Liver (tissue), 9 donors: ENCODE results near the gene TMBIM1. TPM values are rescaled to one million over a fixed set of nuclear protein-coding genes. Genes with fewer than 3 reads are reported as not detected.

ENCODE experiments used
- DNase-seq: peaks from one replicate; pipeline ENCODE4 v3.0.0-alpha.2; 2017; ENCODE audit warnings: low spot score
- H3K27ac ChIP-seq, 2 donors: one replicate each; pipeline ENCODE4 v1.7.0; 2013; ENCODE audit warnings: inconsistent platforms in 2 of 2, low read length in 2 of 2, control low read depth in 1 of 2, low read depth in 1 of 2, mild to moderate bottlenecking in 1 of 2
- H3K27me3 ChIP-seq, 4 donors: one replicate each; pipeline versions ENCODE4 v1.6.1 to v1.7.0; 2013; ENCODE audit warnings: low read length in 3 of 4, inconsistent platforms in 1 of 4, mild to moderate bottlenecking in 1 of 4, moderate library complexity in 1 of 4; ENCODE audit not compliant: control insufficient read depth in 4 of 4, insufficient read depth in 4 of 4
- H3K36me3 ChIP-seq, 4 donors: one replicate each; pipeline versions ENCODE4 v1.6.1 to v1.7.0; 2013; ENCODE audit warnings: low read length in 3 of 4, mild to moderate bottlenecking in 3 of 4, low read depth in 1 of 4, moderate library complexity in 1 of 4; ENCODE audit not compliant: control insufficient read depth in 4 of 4, insufficient read depth in 3 of 4
- H3K4me1 ChIP-seq, 4 donors: one replicate each; pipeline versions ENCODE4 v1.6.1 to v1.7.0; 2013; ENCODE audit warnings: low read length in 3 of 4, mild to moderate bottlenecking in 3 of 4, moderate library complexity in 1 of 4; ENCODE audit not compliant: control insufficient read depth in 4 of 4, insufficient read depth in 4 of 4
- H3K4me3 ChIP-seq, 3 donors: one replicate each; pipeline versions ENCODE4 v1.6.1 to v1.7.0; 2013; ENCODE audit warnings: low read length in 3 of 3, control low read depth in 1 of 3, low read depth in 1 of 3, mild to moderate bottlenecking in 1 of 3
- H3K9ac ChIP-seq, 2 donors: one replicate each; pipeline ENCODE4 v1.7.0; 2013; ENCODE audit warnings: low read length in 2 of 2, mild to moderate bottlenecking in 2 of 2, moderate library complexity in 2 of 2, control low read depth in 1 of 2, low read depth in 1 of 2
- H3K9me3 ChIP-seq, 4 donors: one replicate each; pipeline versions ENCODE4 v1.6.1 to v1.7.0; 2013; ENCODE audit warnings: low read length in 3 of 4; ENCODE audit not compliant: control insufficient read depth in 4 of 4
- ATF3 ChIP-seq: IDR thresholded peaks from 2 replicates; pipeline ENCODE4 v1.6.1; 2016; ENCODE audit warnings: antibody characterized with exemption
- CTCF ChIP-seq: fragments of 150-350 bp; IDR thresholded peaks from 2 replicates; pipeline ENCODE4 v1.5.1; 2017; ENCODE audit warnings: improper control_type of control experiment, low read depth, low read length; ENCODE audit not compliant: missing input control
- EGR1 ChIP-seq, 2 donors: IDR thresholded peaks; 2 replicates each; pipeline ENCODE4 v1.6.1; 2016 to 2018; ENCODE audit warnings: antibody characterized with exemption in 2 of 2, low read depth in 2 of 2
- GABPA ChIP-seq, 2 donors: IDR thresholded peaks in 1 of 2; conservative IDR thresholded peaks in 1 of 2; 2 replicates each; pipeline ENCODE4 v1.6.1; 2016; ENCODE audit warnings: antibody characterized with exemption in 2 of 2, mild to moderate bottlenecking in 1 of 2, moderate library complexity in 1 of 2
- HNF4A ChIP-seq, 2 donors: conservative IDR thresholded peaks; 2 replicates each; pipeline ENCODE4 v1.6.1; 2016; ENCODE audit warnings: antibody characterized with exemption in 2 of 2, mild to moderate bottlenecking in 2 of 2
- HNF4G ChIP-seq: IDR thresholded peaks from 2 replicates; pipeline ENCODE4 v1.6.1; 2016; ENCODE audit warnings: antibody characterized with exemption
- RAD21 ChIP-seq, 2 donors: IDR thresholded peaks; 2 replicates each; pipeline ENCODE4 v1.6.1; 2016; ENCODE audit warnings: antibody characterized with exemption in 2 of 2, mild to moderate bottlenecking in 2 of 2
- RXRA ChIP-seq, 2 donors: IDR thresholded peaks; 2 replicates each; pipeline ENCODE4 v1.6.1; 2017 to 2018; ENCODE audit warnings: antibody characterized with exemption in 2 of 2, mild to moderate bottlenecking in 1 of 2
- SP1 ChIP-seq: IDR thresholded peaks from 2 replicates; pipeline ENCODE4 v1.6.1; 2018; ENCODE audit warnings: antibody characterized with exemption, mild to moderate bottlenecking
- TAF1 ChIP-seq: conservative IDR thresholded peaks from 2 replicates; pipeline ENCODE4 v1.6.1; 2016; ENCODE audit warnings: antibody characterized with exemption, mild to moderate bottlenecking
- YY1 ChIP-seq: IDR thresholded peaks from 2 replicates; pipeline ENCODE4 v1.6.1; 2016; ENCODE audit warnings: antibody characterized with exemption, mild to moderate bottlenecking
- ZBTB33 ChIP-seq: IDR thresholded peaks from 2 replicates; pipeline ENCODE4 v1.6.1; 2016; ENCODE audit warnings: antibody characterized with exemption
- WGBS: extraction: QIAGEN DNeasy Blood & Tissue Kit; methylation state at CpG from one replicate; pipeline ENCODE4 v1.1.7; 2013; 5-methylcytosine and 5-hydroxymethylcytosine counted together
- polyA plus RNA-seq, 2 donors: library from polyadenylated mRNA; stranded (reverse) in 1 of 2; unstranded in 1 of 2; fragments of 200-250 nt in 1 of 2; fragments of >200 nt in 1 of 2; fragmentation: Nextera tagmentation in 1 of 2; extraction: Ambion mirVana in 1 of 2; gene quantifications; one replicate each; pipeline versions ENCODE4 v1.2.1 to v1.2.3, GENCODE V29; 2013 to 2015
- total RNA-seq, 2 donors: library from RNA; depleted of rRNA; stranded (reverse); fragments of >200 nt; gene quantifications; one replicate each; pipeline ENCODE4 v1.2.3, GENCODE V29; 2014
- donor health status: healthy.
- donor health status: healthy.
- donor health status: healthy.
- donor health status: healthy.
- donor health status: healthy.

The TMBIM1 gene
- total and polyA plus RNA-seq, 4 donors, result 61.8 to 133 (median 114) TPM

DNA sequence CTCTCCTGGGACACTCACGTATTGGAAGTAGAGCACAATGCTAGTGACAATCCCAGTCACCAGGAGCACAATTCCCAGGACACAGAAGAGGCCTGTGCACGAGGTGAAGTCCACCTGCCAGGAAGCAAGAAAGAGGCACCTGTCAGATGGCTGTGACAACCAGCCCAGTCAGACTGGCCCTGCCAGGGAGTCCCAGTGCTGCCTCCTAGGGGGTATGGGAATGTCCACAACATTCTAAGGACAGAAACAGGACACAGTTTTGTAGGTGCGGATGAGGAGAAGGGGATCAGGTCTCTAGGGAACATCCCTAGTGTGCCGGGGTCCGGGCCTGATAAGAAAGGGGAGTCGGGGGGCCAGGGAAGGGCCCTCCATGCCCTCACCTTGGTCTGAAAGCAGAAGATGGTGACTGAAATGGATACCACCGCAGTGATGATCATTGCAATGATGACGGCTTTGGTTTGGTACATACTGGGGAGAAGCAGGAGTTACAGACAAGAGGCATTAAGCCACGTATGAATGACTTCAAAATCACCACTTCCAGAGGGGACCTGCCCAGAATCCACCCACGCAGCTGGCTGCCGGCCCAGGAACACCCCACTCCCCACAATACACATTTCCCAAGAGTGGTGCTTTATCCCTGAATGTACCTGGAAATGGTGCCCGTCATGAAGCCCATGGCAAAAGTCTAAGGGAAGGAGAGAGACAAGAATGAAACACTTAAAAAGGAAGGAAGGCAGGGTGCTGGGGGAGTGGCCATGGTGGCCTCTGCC is 15.1 kb downstream of the TMBIM1 start:
- H3K36me3 ChIP-seq, result peaks cover 28 to 66% (median 60%) of the 10 kb centered on the region in 4 donors
- no peak for DNase-seq
- no peak overlapping the region for H3K27ac ChIP-seq
- peaks cover 0 to 20% (median 12%) of the 10 kb centered on the region in 4 donors for H3K4me1 ChIP-seq
- TF ChIP-seq ZBTB33 (no peak), ATF3 (no peak), EGR1 (IDR thresholded peaks at IDR 0.05; ENCODE audit: low read depth in 2 of 2) (no peak), CTCF (no peak), RXRA (IDR thresholded peaks at IDR 0.05) (no peak), TAF1 (no peak), RAD21 (IDR thresholded peaks at IDR 0.05) (no peak), HNF4G (no peak)
- no peaks in the 10 kb centered on the region for H3K9me3 ChIP-seq
- no peak overlapping the region for H3K9ac ChIP-seq
- WGBS, result 89% methylated on average over 12 of the region's 12 CpGs
- no peaks in the 10 kb centered on the region for H3K27me3 ChIP-seq
- no peak overlapping the region for H3K4me3 ChIP-seq

GRCh38 chr2:218275371-218276072 is 16.8 kb downstream of the TMBIM1 start:
- peaks cover 2 to 26% (median 23%) of the 10 kb centered on the region in 4 donors for H3K4me1 ChIP-seq
- H3K27me3 ChIP-seq, result no peaks in the 10 kb centered on the region
- TF ChIP-seq SP1 (no peak), RXRA (IDR thresholded peaks at IDR 0.05) (no peak), HNF4A (conservative IDR thresholded peaks at IDR 0.05) (no peak), GABPA (IDR thresholded peaks at IDR 0.05 in 1 of 2, conservative IDR thresholded peaks at IDR 0.05 in 1 of 2) (no peak), TAF1 (no peak), ATF3 (no peak), HNF4G (no peak), YY1 (no peak)
- 79% methylated on average over 9 of the region's 9 CpGs for WGBS
- no peak overlapping the region for H3K4me3 ChIP-seq
- H3K36me3 ChIP-seq, result peaks cover 22 to 65% (median 59%) of the 10 kb centered on the region in 4 donors
- no peaks in the 10 kb centered on the region for H3K9me3 ChIP-seq
- DNase-seq, result no peak
- no peak overlapping the region for H3K27ac ChIP-seq
- H3K9ac ChIP-seq, result no peak overlapping the region
